ENCODE data around the gene ALOX15.
"Not testable (repeated sequence)": the region's sequence is repeated elsewhere in the genome, so short reads cannot be mapped to it uniquely, and the experiment has no call there.

ALOX15 gene

GRCh38 chr17:4645642-4646041, 4.2 kb upstream of the ALOX15 start:
- no peak for DNase-seq

- DNase-seq, result no peak
Observed at GRCh38 chr17:4643676-4644075, 2.2 kb upstream of the ALOX15 start.

GRCh38 chr17:4642286-4642685, 808 bp upstream of the ALOX15 start:
- no peak for DNase-seq

DNA sequence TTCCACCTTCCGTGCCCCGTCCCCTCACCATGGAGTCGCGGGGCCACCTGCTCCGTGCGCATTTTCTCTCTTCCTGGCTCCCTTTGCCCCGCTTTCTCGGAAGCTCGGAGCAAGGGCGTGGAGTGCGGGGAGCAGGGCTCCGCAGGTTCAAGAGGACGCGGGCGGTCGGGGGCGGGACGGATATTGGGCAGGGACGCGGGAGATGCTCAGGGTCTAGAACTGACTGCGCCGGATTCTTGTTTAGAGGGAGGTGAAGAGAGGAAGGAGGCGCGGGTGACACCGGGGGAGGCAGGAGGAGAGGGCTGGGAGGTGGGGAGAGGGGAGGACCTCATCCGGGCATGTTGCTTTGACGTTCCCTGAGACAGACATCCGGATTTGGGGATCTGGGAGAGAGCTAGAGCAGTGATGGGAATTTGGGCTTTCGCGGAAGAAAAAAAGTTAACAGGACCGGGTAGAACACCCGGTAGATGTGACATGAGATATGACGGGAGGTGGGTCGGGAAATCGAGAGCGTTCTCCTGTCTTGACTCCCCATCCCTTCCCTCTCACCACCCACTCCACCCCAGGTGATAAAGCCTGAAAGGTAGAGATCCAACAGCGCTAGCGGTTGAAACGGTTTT, 799 bp downstream of the ALOX15 start:
- DNase-seq, result peak; percentile 14

GRCh38 chr17:4639301-4640059, 2.0 kb downstream of the ALOX15 start:
- peak; percentile 37 for DNase-seq

GRCh38 chr17:4638766-4639165, 2.7 kb downstream of the ALOX15 start:
- not testable (repeated sequence) for DNase-seq

- no peak for DNase-seq
Observed at GRCh38 chr17:4636474-4637100, 4.9 kb downstream of the ALOX15 start.

- no peak for DNase-seq
Observed at GRCh38 chr17:4635823-4636375, 5.6 kb downstream of the ALOX15 start.

- no peak for DNase-seq
Observed at GRCh38 chr17:4634976-4635375, 6.5 kb downstream of the ALOX15 start.

DNA sequence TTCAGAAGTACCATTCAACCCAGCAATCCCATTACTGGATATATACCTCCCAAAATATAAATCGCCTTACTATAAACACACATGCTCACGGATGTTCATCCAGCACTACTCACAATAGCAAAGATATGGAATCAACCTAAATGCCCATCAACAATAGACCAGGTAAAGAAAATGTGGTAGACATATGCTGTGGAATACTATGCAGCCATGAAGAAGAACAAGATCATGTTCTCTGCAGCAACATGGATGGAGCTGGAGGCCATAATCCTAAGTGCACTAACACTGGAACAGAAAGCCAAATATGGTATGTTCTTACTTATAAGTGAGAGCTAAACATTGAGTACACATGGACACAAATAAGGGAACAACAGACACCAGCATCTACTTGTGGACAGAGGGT, 7.8 kb downstream of the ALOX15 start:
- DNase-seq, result no peak

- DNase-seq, result no peak
Observed at GRCh38 chr17:4632581-4632920, 8.9 kb downstream of the ALOX15 start.

GRCh38 chr17:4631836-4632580, 9.5 kb downstream of the ALOX15 start:
- no peak for DNase-seq

- DNase-seq, result no peak
Observed at GRCh38 chr17:4631431-4631830, 10.0 kb downstream of the ALOX15 start.

- no peak for DNase-seq
Observed at GRCh38 chr17:4626734-4627256, 14.7 kb downstream of the ALOX15 start.

DNA sequence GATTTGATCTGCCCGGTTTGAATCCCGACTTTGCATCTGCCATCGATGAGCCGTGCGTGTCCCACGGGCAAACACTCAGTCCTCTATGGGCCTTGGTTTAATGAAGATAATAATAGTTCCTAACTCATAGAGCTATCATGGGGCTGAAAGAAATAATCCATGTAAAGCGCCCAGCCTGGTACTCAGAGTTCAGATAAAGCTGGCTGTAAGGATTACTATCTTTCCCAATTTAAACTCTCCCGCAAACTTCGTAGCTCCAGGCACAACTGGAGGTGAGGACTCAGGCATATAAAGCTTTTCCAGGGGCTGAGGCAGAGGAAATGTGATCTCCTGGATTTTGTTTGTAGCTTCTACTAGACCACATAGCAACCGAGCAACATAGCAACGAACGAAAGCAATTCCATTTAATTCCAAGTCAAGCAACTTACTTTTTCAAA, 16.3 kb downstream of the ALOX15 start:
- DNase-seq, result no peak

GRCh38 chr17:4624451-4624911, 17.0 kb downstream of the ALOX15 start:
- not testable (repeated sequence) for DNase-seq

GRCh38 chr17:4623249-4623648, 18.2 kb downstream of the ALOX15 start:
- no peak for DNase-seq

DNA sequence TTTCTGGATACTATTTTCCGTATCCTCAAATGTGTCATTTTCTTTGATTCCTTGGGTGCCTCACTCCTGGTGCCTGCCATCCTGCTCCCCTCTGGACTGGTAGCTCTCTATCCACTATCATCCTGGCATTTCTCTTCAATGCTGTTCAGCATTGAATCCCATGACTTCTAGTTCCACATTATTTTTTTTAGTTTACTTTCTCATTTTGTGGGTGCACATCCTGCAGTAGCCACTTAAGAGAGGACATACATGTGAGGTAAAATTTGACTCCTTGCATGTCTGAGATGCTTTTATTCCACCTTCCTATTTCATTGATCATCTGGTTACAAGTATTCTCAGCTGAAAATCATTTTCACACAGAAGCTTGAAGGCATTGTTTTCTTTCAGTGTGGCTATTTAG, 19.1 kb downstream of the ALOX15 start:
- DNase-seq, result no peak

DNA sequence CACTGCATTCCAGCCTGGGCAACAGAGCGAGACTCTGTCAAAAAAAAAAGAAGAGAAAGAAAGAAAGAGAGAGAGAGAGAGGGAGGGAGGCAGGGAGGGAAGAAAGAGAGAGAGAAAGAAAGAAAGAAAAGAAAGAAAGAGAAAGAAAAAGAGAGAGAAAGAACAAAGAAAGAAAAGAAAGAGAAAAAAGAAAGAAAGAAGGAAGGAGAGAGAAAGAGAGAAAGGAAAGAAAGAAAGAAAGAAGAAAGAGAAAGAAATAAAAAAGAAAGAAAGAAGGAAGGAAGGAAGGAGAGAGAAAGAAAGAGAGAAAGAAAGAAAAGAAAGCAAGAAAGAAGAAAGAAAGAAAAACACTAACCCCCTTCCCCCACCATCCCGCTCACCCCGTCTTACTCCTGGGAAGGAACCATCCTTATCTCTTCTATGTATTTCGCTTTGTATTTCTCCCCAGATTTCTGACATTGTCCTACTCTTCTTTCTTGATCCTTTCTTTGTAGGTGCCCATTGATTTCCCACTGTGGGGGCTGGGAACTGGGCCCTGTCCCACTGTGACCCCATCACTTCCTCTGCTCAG, 20.9 kb downstream of the ALOX15 start:
- DNase-seq, result no peak

- no peak for DNase-seq
Observed at GRCh38 chr17:4617590-4618351, 23.7 kb downstream of the ALOX15 start.

DNA sequence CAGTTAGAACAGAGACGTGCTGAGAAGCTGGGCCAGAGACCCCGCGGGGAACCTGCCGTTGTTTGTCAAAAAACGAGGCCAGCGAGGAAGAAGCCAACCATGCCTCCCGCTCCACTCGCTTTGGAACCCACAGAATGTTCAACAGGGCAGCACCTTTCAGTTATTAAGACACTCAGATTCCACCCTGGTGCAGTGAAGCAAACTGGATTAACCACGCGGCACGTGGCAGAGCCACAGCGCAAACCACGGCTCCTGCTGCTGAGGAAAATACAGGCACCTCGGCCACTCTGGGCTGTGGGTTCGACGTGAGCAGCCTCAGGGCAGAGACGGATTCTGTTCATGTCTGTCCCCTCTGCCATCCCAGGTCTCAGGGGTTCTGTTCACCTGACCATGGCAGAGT, 24.4 kb downstream of the ALOX15 start:
- no peak for DNase-seq

DNA sequence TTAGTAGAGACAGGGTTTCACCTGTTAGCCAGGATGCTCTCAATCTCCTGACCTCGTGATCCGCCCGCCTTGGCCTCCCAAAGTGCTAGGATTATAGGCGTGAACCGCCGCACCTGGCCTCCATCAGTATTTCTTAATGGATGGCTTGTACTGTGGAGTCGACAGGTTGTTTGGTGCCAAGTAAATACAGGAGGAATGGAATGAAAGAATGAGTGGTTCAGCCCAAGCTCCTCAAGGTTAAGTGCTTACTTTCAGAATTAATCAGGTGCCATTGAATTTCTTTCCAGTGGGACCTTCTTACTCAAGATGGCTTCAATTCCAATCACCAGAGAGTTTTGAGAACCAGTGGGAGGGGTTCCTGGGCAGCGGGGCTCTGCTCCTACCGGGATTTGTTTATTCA, 25.0 kb downstream of the ALOX15 start:
- no peak for DNase-seq
